T-cell (primary cell): ENCODE measurements around the gene CREBRF. TPM values are rescaled to one million over a fixed set of nuclear protein-coding genes. Genes with fewer than 3 reads are reported as not detected.
"Not testable (repeated sequence)": the region's sequence is repeated elsewhere in the genome, so short reads cannot be mapped to it uniquely, and the experiment has no call there.

ENCODE experiments used
- ATAC-seq, 4 experiments: fragments of 200-7000 bp in 3 of 4; fragments of 150-1000 bp in 1 of 4; cut with Tn5 transposase; replicated peaks in 1 of 4; 1 replicate in 3 of 4; 2 replicates in 1 of 4; pipeline ENCODE4 v1.10.0; 2021; ENCODE audit warnings: moderate library complexity in 3 of 4, mild to moderate bottlenecking in 2 of 4, moderate number of reproducible peaks in 1 of 4
- CTCF ChIA-PET, 2 donors: fragments of 300-600 bp; sonication (Branson Sonifier 250); formaldehyde crosslinking; loops; one replicate each; lab custom pipeline; 2022; ENCODE audit warnings: antibody characterized with exemption in 2 of 2; lab: Charles Lee
- POLR2A ChIA-PET, 2 donors: fragments of 300-600 bp; sonication (Branson Sonifier 250); formaldehyde crosslinking; loops; one replicate each; lab custom pipeline; 2022; ENCODE audit warnings: antibody characterized with exemption in 2 of 2; lab: Charles Lee
- DNase-seq, 35 experiments: peaks; one replicate each; pipeline versions ENCODE4 v3.0.0 to v3.0.0-alpha.2; 2013 to 2023
- H3K27ac ChIP-seq: one replicate; pipeline ENCODE4 v1.5.1; 2013; ENCODE audit warnings: low read length
- H3K27me3 ChIP-seq, 2 experiments: replicated peaks in 1 of 2; 1 replicate in 1 of 2; 2 replicates in 1 of 2; pipeline versions ENCODE4 v1.6.1 to v1.7.0; 2013; ENCODE audit warnings: low read length in 1 of 2, mixed read lengths in 1 of 2; ENCODE audit not compliant: control insufficient read depth in 2 of 2, insufficient read depth in 2 of 2; ENCODE audit errors: extremely low read depth in 1 of 2
- H3K36me3 ChIP-seq, 2 donors: 1 replicate in 1 of 2; 2 replicates in 1 of 2; pipeline versions ENCODE4 v1.6.1 to v1.7.0; 2013; ENCODE audit warnings: low read length in 1 of 2; ENCODE audit not compliant: control insufficient read depth in 2 of 2, insufficient read depth in 1 of 2; ENCODE audit errors: extremely low read depth in 1 of 2
- H3K4me1 ChIP-seq, 2 experiments: 1 replicate in 1 of 2; 2 replicates in 1 of 2; pipeline versions ENCODE4 v1.6.1 to v1.7.0; 2013; ENCODE audit warnings: low read length in 2 of 2, mixed read lengths in 1 of 2; ENCODE audit not compliant: insufficient read depth in 2 of 2, control insufficient read depth in 1 of 2; ENCODE audit errors: extremely low read depth in 1 of 2
- H3K4me3 ChIP-seq, 2 donors: 1 replicate in 1 of 2; 2 replicates in 1 of 2; pipeline versions ENCODE4 v1.5.1 to v1.7.0; 2013; ENCODE audit warnings: mild to moderate bottlenecking in 2 of 2, low read length in 1 of 2, moderate library complexity in 1 of 2; ENCODE audit not compliant: control insufficient read depth in 1 of 2; ENCODE audit errors: extremely low read depth in 1 of 2
- H3K9me3 ChIP-seq: 2 replicates; pipeline ENCODE4 v1.7.0; 2013
- H3K27ac Mint-ChIP-seq, 2 donors: one replicate each; pipeline ENCODE4 v1.8.0; 2020 to 2021; ENCODE audit warnings: mild to moderate bottlenecking in 2 of 2, mixed read lengths in 2 of 2
- H3K27me3 Mint-ChIP-seq, 2 donors: one replicate each; pipeline ENCODE4 v1.8.0; 2021 to 2022; ENCODE audit warnings: mixed read lengths in 2 of 2
- H3K36me3 Mint-ChIP-seq: one replicate; pipeline ENCODE4 v1.8.0; 2021; ENCODE audit warnings: mixed read lengths
- H3K4me1 Mint-ChIP-seq, 3 donors: one replicate each; pipeline ENCODE4 v1.8.0; 2020 to 2022; ENCODE audit warnings: mixed read lengths in 3 of 3, mild to moderate bottlenecking in 1 of 3
- H3K4me3 Mint-ChIP-seq, 3 donors: one replicate each; pipeline ENCODE4 v1.8.0; 2020 to 2022; ENCODE audit warnings: mild to moderate bottlenecking in 3 of 3, mixed read lengths in 3 of 3, moderate library complexity in 3 of 3
- H3K9me3 Mint-ChIP-seq, 3 donors: one replicate each; pipeline ENCODE4 v1.8.0; 2020 to 2022; ENCODE audit warnings: mixed read lengths in 3 of 3
- WGBS: methylation state at CpG from one replicate; pipeline ENCODE4 v1.1.5; 2013; ENCODE audit warnings: missing lambda C conversion rate; ENCODE audit not compliant: insufficient coverage; 5-methylcytosine and 5-hydroxymethylcytosine counted together
- total RNA-seq, 35 experiments: library from RNA in 6 of 35; stranded (reverse) in 6 of 35; fragments of 120-200 nt in 1 of 35; gene quantifications; one replicate each; pipeline versions ENCODE4 v1.2.1 to v1.2.4 and lab custom pipeline; 2013 to 2026

The CREBRF gene
- total RNA-seq, 5 donors from 2014 or later (not counting 1 experiment from before 2014, with no cell fraction given), result 77.8 to 94.7 (median 89.7) TPM

DNA sequence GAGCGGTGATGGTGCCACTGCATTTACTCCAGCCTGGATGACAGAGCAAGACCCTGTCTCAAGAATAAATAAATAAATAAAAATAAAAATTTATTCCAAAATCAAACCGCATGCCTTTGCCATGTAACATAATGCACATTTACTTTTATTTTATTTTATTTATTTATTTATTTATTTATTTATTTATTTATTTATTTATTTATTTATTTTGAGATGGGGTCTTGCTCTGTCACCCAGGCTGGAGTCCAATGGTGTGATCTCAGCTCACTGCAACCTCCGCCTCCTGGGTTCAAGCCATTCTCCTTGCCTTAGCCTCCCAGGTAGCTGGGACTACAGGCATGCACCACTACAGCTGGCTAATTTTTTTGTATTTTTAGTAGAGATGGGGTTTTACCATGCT is 24.1 kb upstream of the CREBRF start:
- H3K27me3 Mint-ChIP-seq, POLR2A ChIA-PET, ATAC-seq, H3K27me3 ChIP-seq, H3K4me3 ChIP-seq, H3K4me3 Mint-ChIP-seq, H3K27ac ChIP-seq, DNase-seq, H3K9me3 ChIP-seq, H3K9me3 Mint-ChIP-seq, H3K36me3 ChIP-seq: not testable (repeated sequence)
- H3K4me1 Mint-ChIP-seq, result peaks cover 39 to 41% (median 41%) of the 10 kb centered on the region in 3 donors
- H3K27ac Mint-ChIP-seq, result peak overlapping the region; percentile 96 to 99
- H3K36me3 Mint-ChIP-seq, result peaks cover 17% of the 10 kb centered on the region
- 100% methylated on average over 1 of the region's 3 CpGs for WGBS
- H3K4me1 ChIP-seq, result peaks cover 27 to 47% of the 10 kb centered on the region in 2 experiments
- CTCF ChIA-PET, result interaction anchor here (0.7 to 1.0 kb wide), 2 partner anchors 10 to 157 kb away, joined by 4 to 12 read pairs; no protein-coding TSS in a partner anchor

DNA sequence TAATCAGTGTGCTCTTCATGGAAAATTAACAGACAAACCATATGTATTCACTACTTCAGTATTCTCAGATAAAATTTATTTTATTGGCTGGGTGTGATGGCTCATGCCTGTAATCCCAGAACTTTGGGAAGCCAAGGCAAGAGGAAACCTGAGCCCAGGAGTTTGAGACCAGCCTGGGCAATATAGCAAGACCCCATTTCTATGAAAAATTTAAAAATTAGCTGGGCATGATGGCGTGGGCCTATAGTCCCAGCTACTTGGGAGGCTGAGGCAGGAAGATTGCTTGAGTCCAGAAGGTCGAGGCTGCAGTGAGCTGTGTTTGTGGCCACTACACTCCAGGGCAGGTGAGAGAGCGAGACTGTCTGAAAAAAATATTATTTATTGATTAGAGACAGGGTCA is 23.4 kb upstream of the CREBRF start:
- Mint-ChIP-seq H3K36me3 (peaks cover 17% of the 10 kb centered on the region), H3K27ac (peak overlapping the region; percentile 96 to 99), H3K4me1 (peaks cover 44 to 47% (median 45%) of the 10 kb centered on the region in 3 donors), H3K9me3 (no peaks in the 10 kb centered on the region), H3K27me3 (no peaks in the 10 kb centered on the region), H3K4me3 (no peak overlapping the region)
- DNase-seq (no peak), ATAC-seq (no peak)
- CTCF ChIA-PET, result no interaction called here
- no peak overlapping the region for H3K27ac ChIP-seq
- peaks cover 26 to 46% of the 10 kb centered on the region in 2 experiments for H3K4me1 ChIP-seq
- WGBS, result 100% methylated on average over 2 of the region's 3 CpGs
- POLR2A ChIA-PET, result no interaction called here
- H3K36me3 ChIP-seq, result no peaks in the 10 kb centered on the region
- H3K27me3 ChIP-seq, result no peaks in the 10 kb centered on the region
- H3K9me3 ChIP-seq, result no peaks in the 10 kb centered on the region
- no peak overlapping the region for H3K4me3 ChIP-seq

DNA sequence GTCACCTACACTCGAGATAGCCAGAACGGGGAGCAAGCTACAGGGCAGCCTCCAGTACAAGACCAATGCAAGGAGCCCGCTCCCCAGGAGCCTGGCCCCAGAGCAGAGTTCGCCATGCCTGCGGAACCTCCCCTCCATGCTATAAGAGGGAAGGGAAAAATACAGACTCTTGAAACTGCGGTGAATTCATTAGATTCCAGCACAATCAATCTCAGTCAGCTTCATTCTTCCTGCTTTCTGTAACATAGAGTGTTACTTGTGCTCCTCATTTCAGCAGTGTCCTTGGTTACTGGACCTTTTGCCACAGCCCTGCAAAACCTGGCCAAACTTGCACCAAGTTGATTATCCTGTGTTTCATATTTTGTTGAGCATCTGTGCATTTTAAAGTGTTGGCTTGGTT is 22.2 kb upstream of the CREBRF start:
- Histone ChIP-seq H3K4me3 (no peak overlapping the region), H3K36me3 (no peaks in the 10 kb centered on the region), H3K4me1 (peaks cover 19 to 41% of the 10 kb centered on the region in 2 experiments), H3K27me3 (no peaks in the 10 kb centered on the region), H3K9me3 (no peaks in the 10 kb centered on the region), H3K27ac (peak overlapping the region; percentile 84)
- Mint-ChIP-seq H3K36me3 (peaks cover 17% of the 10 kb centered on the region), H3K4me3 (peak overlapping the region in 1 of 3 donors; percentile 63), H3K4me1 (peaks cover 47 to 55% (median 48%) of the 10 kb centered on the region in 3 donors), H3K9me3 (no peaks in the 10 kb centered on the region), H3K27me3 (no peaks in the 10 kb centered on the region), H3K27ac (peak overlapping the region; percentile 96 to 99)
- POLR2A ChIA-PET, result no interaction called here
- no peak for ATAC-seq
- 92% methylated on average over 2 of the region's 6 CpGs for WGBS
- CTCF ChIA-PET, result interaction anchor here (0.6 kb wide), 2 partner anchors 23 to 29 kb away, joined by 3 read pairs; no protein-coding TSS in a partner anchor
- no peak for DNase-seq

DNA sequence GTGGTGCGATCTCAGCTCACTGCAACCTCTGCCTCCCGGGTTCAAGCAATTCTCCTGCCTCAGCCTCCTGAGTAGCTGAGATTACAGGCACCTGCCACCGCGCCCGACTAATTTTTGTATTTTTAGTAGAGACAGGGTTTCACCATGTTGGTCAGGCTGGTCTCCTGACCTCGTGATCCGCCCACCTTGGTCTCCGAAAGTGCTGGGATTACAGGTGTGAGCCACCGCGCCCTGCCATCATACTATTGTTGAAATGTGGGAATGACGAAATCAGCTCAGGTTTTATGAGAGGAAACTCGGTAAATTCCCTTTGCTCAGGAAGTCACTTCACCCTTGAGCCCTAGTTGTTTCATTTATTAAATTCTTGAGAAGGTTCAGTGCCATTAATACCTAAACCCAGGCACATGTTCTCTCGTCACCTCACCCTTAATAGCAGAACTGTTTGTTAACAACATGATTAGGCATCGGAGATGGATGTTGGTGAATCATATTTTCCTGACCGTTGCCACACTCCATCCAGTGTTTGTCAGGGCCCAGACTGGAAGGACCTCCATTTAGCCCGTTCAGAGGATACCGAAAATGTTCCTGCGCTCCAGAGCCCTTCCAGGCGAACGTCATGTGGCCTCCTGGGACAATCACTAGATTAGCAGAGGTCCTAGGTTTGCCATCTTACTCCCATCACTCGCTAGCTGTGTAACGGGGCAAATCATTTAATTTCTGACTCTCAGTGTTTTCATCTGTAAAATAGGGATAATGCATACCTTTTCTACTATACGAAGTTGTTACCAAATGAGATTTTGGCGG is 20.0 kb upstream of the CREBRF start:
- peak overlapping the region in 1 of 2 donors; percentile 34 for H3K4me3 ChIP-seq
- peaks cover 15 to 37% of the 10 kb centered on the region in 2 experiments for H3K4me1 ChIP-seq
- Mint-ChIP-seq H3K27me3 (no peaks in the 10 kb centered on the region), H3K4me3 (peak overlapping the region; percentile 63 to 77 (median 76)), H3K36me3 (peaks cover 17% of the 10 kb centered on the region), H3K4me1 (peaks cover 60 to 70% (median 61%) of the 10 kb centered on the region in 3 donors), H3K27ac (peak overlapping the region; percentile 96 to 99), H3K9me3 (no peaks in the 10 kb centered on the region)
- H3K27me3 ChIP-seq, result no peaks in the 10 kb centered on the region
- no peaks in the 10 kb centered on the region for H3K9me3 ChIP-seq
- no peaks in the 10 kb centered on the region for H3K36me3 ChIP-seq
- POLR2A ChIA-PET, result no interaction called here
- DNase-seq, result peak in 1 of 35 experiments; percentile 32
- WGBS, result 49% methylated on average over 5 of the region's 24 CpGs
- CTCF ChIA-PET, result interaction anchor here (0.6 to 1.3 kb wide), 2 partner anchors 9 to 52 kb away, joined by 5 to 6 read pairs; partner anchors contain the start of gene ATP6V0E1 (in 1 of the 2)
- peak overlapping the region; percentile 84 for H3K27ac ChIP-seq
- ATAC-seq, result peak in 1 of 4 experiments; percentile 29

DNA sequence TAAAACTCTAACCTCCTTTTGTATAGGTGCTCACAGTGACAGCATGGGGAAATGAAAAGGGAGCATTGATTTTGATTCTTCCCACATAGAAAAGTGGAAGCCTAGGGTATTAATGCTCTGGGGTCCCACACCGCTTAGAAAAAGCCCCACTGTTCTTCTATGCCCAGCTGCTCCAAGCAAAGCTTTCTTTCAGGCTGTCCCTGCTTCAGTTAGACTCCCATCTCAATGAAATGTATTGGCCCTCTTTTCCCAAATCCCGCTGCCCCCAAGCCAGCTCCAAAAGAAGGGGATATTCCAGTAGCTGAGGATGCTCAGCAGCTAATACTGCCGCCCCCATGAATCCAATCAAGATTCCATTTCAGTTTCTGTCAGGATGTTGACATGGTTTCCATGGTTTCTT is 17.0 kb upstream of the CREBRF start:
- Mint-ChIP-seq H3K4me3 (no peak overlapping the region), H3K4me1 (peaks cover 47 to 57% (median 56%) of the 10 kb centered on the region in 3 donors), H3K27me3 (no peaks in the 10 kb centered on the region), H3K9me3 (no peaks in the 10 kb centered on the region), H3K36me3 (peaks cover 15% of the 10 kb centered on the region), H3K27ac (peak overlapping the region; percentile 76 to 99)
- no peaks in the 10 kb centered on the region for H3K36me3 ChIP-seq
- no peaks in the 10 kb centered on the region for H3K9me3 ChIP-seq
- ChIA-PET POLR2A (interaction anchor here (0.5 to 1.0 kb wide), 2 partner anchors 56 kb away, joined by 3 to 4 read pairs; partner anchors contain the start of gene ATP6V0E1 (in 1 of the 2)), CTCF (interaction anchor here in 1 of 2 donors (0.5 kb wide), 1 partner anchor 88 kb away, joined by 3 read pairs; no protein-coding TSS in a partner anchor)
- no peaks in the 10 kb centered on the region for H3K27me3 ChIP-seq
- no peak overlapping the region for H3K4me3 ChIP-seq
- no peak overlapping the region for H3K27ac ChIP-seq
- peaks cover 15 to 34% of the 10 kb centered on the region in 2 experiments for H3K4me1 ChIP-seq
- 80% methylated on average over 1 of the region's 3 CpGs for WGBS
- no peak for ATAC-seq
- no peak for DNase-seq

DNA sequence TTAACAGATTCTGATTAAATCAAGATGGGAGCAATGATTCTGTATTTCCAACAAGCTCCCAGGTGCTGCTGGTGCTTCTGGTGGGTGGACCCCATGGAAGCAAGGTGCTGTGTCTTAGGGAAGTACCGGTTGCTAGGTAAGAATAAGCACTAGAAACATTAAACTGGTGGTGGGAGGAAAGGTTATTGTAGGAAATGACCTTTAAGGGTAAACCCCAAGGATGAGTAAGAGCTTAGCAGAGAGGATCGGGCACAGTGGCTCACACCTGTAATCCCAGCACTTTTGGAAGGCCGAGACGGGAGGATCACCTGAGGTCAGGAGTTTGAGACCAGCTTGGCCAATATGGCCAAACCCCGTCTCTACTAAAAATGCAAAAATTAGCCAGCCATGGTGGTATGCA is 16.2 kb upstream of the CREBRF start:
- no peak overlapping the region for H3K4me3 ChIP-seq
- CTCF ChIA-PET, result no interaction called here
- WGBS, result 80% methylated on average over 5 of the region's 5 CpGs
- ATAC-seq (no peak), DNase-seq (no peak)
- no peaks in the 10 kb centered on the region for H3K27me3 Mint-ChIP-seq
- H3K4me3 Mint-ChIP-seq, result no peak overlapping the region
- peaks cover 8% of the 10 kb centered on the region for H3K36me3 Mint-ChIP-seq
- POLR2A ChIA-PET, result interaction anchor here in 1 of 2 donors (0.6 kb wide), 1 partner anchor 1665 kb away, joined by 5 read pairs; no protein-coding TSS in a partner anchor
- H3K9me3 ChIP-seq, result no peaks in the 10 kb centered on the region
- peaks cover 39 to 49% (median 48%) of the 10 kb centered on the region in 3 donors for H3K4me1 Mint-ChIP-seq
- no peaks in the 10 kb centered on the region for H3K9me3 Mint-ChIP-seq
- peaks cover 11 to 27% of the 10 kb centered on the region in 2 experiments for H3K4me1 ChIP-seq
- no peaks in the 10 kb centered on the region for H3K27me3 ChIP-seq
- H3K27ac ChIP-seq, result no peak overlapping the region
- no peaks in the 10 kb centered on the region for H3K36me3 ChIP-seq
- H3K27ac Mint-ChIP-seq, result peak overlapping the region; percentile 76 to 99
